Neural cell (in vitro differentiated cells): Measurements from ENCODE around the gene PIK3CA. TPM values are rescaled to one million over a fixed set of nuclear protein-coding genes. Genes with fewer than 3 reads are reported as not detected.

Experiments
- H2AFZ ChIP-seq: fragments of 200-600, 300-800 bp; sonication (generic), shearing (Covaris generic); 2 replicates; pipeline ENCODE4 v1.6.0; 2014; ENCODE audit warnings: low read depth, mild to moderate bottlenecking, antibody characterized with exemption, low read length, moderate library complexity
- H3F3A ChIP-seq: fragments of 200-600 bp; shearing (Covaris generic); 2 replicates; pipeline ENCODE4 v1.6.1; 2016; ENCODE audit warnings: mild to moderate bottlenecking, moderate library complexity, mixed read lengths, antibody characterized with exemption, low read length; ENCODE audit not compliant: insufficient read depth, poor library complexity, severe bottlenecking
- H3K27ac ChIP-seq: fragments of 200-600, 300-800 bp; sonication (generic), shearing (Covaris generic); 2 replicates; pipeline ENCODE4 v1.5.1; 2014; ENCODE audit warnings: mild to moderate bottlenecking, low read length, moderate library complexity
- H3K27me3 ChIP-seq: fragments of 300-800, 200-600 bp; sonication (generic), shearing (Covaris generic); 2 replicates; pipeline ENCODE4 v1.6.0; 2014; ENCODE audit warnings: mild to moderate bottlenecking, low read depth, low read length, moderate library complexity; ENCODE audit not compliant: insufficient read depth
- H3K36me3 ChIP-seq: fragments of 300-800, 200-600 bp; sonication (generic), shearing (Covaris generic); 2 replicates; pipeline ENCODE4 v1.5.1; 2014; ENCODE audit warnings: mild to moderate bottlenecking, antibody characterized with exemption, low read length, moderate library complexity; ENCODE audit not compliant: insufficient read depth
- H3K4me2 ChIP-seq: fragments of 300-800, 200-600 bp; sonication (generic), shearing (Covaris generic); 2 replicates; pipeline ENCODE4 v1.6.0; 2014; ENCODE audit warnings: mild to moderate bottlenecking, low read length
- H3K4me3 ChIP-seq: fragments of 300-800, 200-600 bp; sonication (generic), shearing (Covaris generic); 2 replicates; pipeline ENCODE4 v1.5.1; 2014; ENCODE audit warnings: mild to moderate bottlenecking, low read length, moderate library complexity
- H3K79me2 ChIP-seq: fragments of 200-600 bp; shearing (Covaris generic); replicated peaks from 2 replicates; pipeline ENCODE4 v1.6.0; 2014; ENCODE audit warnings: mild to moderate bottlenecking, low read length, moderate library complexity; ENCODE audit not compliant: insufficient read depth
- H3K9ac ChIP-seq: fragments of 300-800, 200-600 bp; sonication (generic), shearing (Covaris generic); 2 replicates; pipeline ENCODE4 v1.6.1; 2016; ENCODE audit warnings: mild to moderate bottlenecking, low read length, mixed read lengths
- H3K9me2 ChIP-seq: fragments of 200-600 bp; shearing (Covaris generic); 2 replicates; pipeline ENCODE4 v1.6.1; 2016; ENCODE audit warnings: mild to moderate bottlenecking, low read length, mixed read lengths; ENCODE audit not compliant: insufficient read depth
- H3K9me3 ChIP-seq: fragments of 200-600, 300-800 bp; sonication (generic), shearing (Covaris generic); 2 replicates; pipeline ENCODE4 v1.6.1; 2016; ENCODE audit warnings: mild to moderate bottlenecking, mixed run types, low read length, moderate library complexity, mixed read lengths
- H4K20me1 ChIP-seq: fragments of 200-600 bp; shearing (Covaris generic); 2 replicates; pipeline ENCODE4 v1.6.1; 2016; ENCODE audit warnings: mild to moderate bottlenecking, mixed run types; ENCODE audit not compliant: insufficient read depth
- EP300 ChIP-seq: fragments of 450-650 bp; conservative IDR thresholded peaks from 2 replicates; pipeline ENCODE4 v1.6.1; 2014; ENCODE audit warnings: antibody characterized with exemption, mild to moderate bottlenecking, moderate library complexity; ENCODE audit not compliant: poor library complexity, severe bottlenecking
- EZH2 ChIP-seq: fragments of 200-600, 300-800 bp; shearing (Covaris generic), sonication (generic); IDR thresholded peaks from 2 replicates; pipeline ENCODE4 v1.6.1; 2014; ENCODE audit warnings: antibody characterized with exemption, low read length, borderline replicate concordance, mild to moderate bottlenecking; ENCODE audit not compliant: insufficient read depth, poor library complexity, severe bottlenecking
- MXI1 ChIP-seq: fragments of 450-650 bp; conservative IDR thresholded peaks from 2 replicates; pipeline ENCODE4 v1.6.1; 2014; ENCODE audit warnings: antibody characterized with exemption, mild to moderate bottlenecking; ENCODE audit not compliant: poor library complexity, severe bottlenecking
- POLR2AphosphoS5 ChIP-seq: IDR thresholded peaks from 2 replicates; pipeline ENCODE4 v1.6.1; 2012
- RAD21 ChIP-seq: fragments of 450-650 bp; conservative IDR thresholded peaks from 2 replicates; pipeline ENCODE4 v1.6.1; 2014; ENCODE audit warnings: antibody characterized with exemption, mild to moderate bottlenecking, moderate library complexity
- SMC3 ChIP-seq: fragments of 450-650 bp; conservative IDR thresholded peaks from 2 replicates; pipeline ENCODE4 v1.6.1; 2014; ENCODE audit warnings: antibody characterized with exemption, mild to moderate bottlenecking, moderate library complexity; ENCODE audit not compliant: poor library complexity
- TAF1 ChIP-seq: IDR thresholded peaks from 2 replicates; pipeline ENCODE4 v1.6.1; 2012; ENCODE audit warnings: low read depth
- polyA plus RNA-seq: library from polyadenylated mRNA; depleted of rRNA; stranded (reverse); fragments of >200 nt; gene quantifications from 2 replicates; pipeline ENCODE4 v1.2.3, GENCODE V29; 2014
- TF ChIP-seq, protein P1 (sequence below): IDR thresholded peaks from 2 replicates; pipeline ENCODE4 v1.6.1; 2012; ENCODE audit warnings: borderline replicate concordance
- TF ChIP-seq, protein P2 (sequence below): fragments of 450-650 bp; IDR thresholded peaks from 2 replicates; pipeline ENCODE4 v1.5.1; 2014; ENCODE audit warnings: antibody characterized with exemption, mild to moderate bottlenecking, moderate library complexity; ENCODE audit not compliant: poor library complexity, severe bottlenecking

The PIK3CA gene
- polyA plus RNA-seq, 1 donor from 2014 or later: 15.2 TPM

DNA sequence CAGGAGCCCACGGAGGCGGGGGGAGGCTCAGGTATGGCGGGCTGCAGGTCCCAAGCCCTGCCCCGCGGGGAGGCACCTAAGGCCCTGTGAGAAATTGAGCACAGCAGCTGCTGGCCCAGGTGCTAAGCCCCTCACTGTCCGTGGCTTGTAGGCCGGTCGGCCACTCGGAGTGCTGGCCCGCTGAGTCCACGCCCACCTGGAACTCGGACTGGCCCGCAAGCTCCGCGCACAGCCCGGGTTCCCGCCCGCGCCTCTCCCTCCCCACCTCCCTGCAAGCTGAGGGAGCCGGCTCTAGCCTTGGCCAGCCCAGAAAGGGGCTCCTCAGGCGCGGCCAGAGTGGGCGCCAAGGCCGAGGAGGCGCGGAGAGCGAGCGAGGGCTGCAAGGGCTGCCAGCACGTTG, 115.0 kb downstream of the PIK3CA start:
- Histone ChIP-seq H3K9ac (no peak overlapping the region), H3F3A (no peaks in the 10 kb centered on the region), H3K79me2 (no peaks in the 10 kb centered on the region), H3K27ac (no peak overlapping the region), H4K20me1 (no peaks in the 10 kb centered on the region), H3K4me2 (no peak overlapping the region), H2AFZ (no peak overlapping the region), H3K27me3 (no peaks in the 10 kb centered on the region), H3K4me3 (no peak overlapping the region), H3K36me3 (no peaks in the 10 kb centered on the region), H3K9me2 (no peaks in the 10 kb centered on the region), H3K9me3 (no peaks in the 10 kb centered on the region)
- TF ChIP-seq TAF1 (no peak), EP300 (no peak), POLR2AphosphoS5 (no peak), RAD21 (no peak), SMC3 (no peak), EZH2 (no peak), MXI1 (no peak)
- TF ChIP-seq, protein P1, sequence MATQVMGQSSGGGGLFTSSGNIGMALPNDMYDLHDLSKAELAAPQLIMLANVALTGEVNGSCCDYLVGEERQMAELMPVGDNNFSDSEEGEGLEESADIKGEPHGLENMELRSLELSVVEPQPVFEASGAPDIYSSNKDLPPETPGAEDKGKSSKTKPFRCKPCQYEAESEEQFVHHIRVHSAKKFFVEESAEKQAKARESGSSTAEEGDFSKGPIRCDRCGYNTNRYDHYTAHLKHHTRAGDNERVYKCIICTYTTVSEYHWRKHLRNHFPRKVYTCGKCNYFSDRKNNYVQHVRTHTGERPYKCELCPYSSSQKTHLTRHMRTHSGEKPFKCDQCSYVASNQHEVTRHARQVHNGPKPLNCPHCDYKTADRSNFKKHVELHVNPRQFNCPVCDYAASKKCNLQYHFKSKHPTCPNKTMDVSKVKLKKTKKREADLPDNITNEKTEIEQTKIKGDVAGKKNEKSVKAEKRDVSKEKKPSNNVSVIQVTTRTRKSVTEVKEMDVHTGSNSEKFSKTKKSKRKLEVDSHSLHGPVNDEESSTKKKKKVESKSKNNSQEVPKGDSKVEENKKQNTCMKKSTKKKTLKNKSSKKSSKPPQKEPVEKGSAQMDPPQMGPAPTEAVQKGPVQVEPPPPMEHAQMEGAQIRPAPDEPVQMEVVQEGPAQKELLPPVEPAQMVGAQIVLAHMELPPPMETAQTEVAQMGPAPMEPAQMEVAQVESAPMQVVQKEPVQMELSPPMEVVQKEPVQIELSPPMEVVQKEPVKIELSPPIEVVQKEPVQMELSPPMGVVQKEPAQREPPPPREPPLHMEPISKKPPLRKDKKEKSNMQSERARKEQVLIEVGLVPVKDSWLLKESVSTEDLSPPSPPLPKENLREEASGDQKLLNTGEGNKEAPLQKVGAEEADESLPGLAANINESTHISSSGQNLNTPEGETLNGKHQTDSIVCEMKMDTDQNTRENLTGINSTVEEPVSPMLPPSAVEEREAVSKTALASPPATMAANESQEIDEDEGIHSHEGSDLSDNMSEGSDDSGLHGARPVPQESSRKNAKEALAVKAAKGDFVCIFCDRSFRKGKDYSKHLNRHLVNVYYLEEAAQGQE: no peak
- TF ChIP-seq, protein P2, sequence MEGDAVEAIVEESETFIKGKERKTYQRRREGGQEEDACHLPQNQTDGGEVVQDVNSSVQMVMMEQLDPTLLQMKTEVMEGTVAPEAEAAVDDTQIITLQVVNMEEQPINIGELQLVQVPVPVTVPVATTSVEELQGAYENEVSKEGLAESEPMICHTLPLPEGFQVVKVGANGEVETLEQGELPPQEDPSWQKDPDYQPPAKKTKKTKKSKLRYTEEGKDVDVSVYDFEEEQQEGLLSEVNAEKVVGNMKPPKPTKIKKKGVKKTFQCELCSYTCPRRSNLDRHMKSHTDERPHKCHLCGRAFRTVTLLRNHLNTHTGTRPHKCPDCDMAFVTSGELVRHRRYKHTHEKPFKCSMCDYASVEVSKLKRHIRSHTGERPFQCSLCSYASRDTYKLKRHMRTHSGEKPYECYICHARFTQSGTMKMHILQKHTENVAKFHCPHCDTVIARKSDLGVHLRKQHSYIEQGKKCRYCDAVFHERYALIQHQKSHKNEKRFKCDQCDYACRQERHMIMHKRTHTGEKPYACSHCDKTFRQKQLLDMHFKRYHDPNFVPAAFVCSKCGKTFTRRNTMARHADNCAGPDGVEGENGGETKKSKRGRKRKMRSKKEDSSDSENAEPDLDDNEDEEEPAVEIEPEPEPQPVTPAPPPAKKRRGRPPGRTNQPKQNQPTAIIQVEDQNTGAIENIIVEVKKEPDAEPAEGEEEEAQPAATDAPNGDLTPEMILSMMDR: no peak

DNA sequence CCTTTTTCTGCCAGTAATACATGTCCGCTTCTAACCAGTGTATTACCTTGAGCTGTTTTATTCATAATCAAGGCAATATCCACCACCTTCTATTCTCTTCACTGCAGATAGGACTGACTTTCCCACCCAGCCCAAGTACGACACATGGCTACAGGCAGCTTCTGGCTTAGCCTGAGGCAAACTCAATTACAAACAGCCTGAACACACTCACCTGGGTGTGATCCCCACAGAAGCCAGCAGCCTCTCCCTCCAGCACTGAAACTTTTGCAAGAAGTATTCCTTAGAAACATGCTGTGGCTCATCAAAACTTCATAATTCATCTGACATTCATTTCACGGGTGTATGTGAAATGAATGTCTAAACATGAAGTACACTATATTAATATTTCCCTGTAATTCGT, 116.3 kb downstream of the PIK3CA start:
- H3K27ac ChIP-seq: no peak overlapping the region

More for the DNA sequence above, 116.3 kb downstream of the PIK3CA start:
- Histone ChIP-seq H2AFZ (no peak overlapping the region), H3K36me3 (no peaks in the 10 kb centered on the region), H3K79me2 (no peaks in the 10 kb centered on the region), H3K4me3 (no peak overlapping the region), H3K9me2 (no peaks in the 10 kb centered on the region), H3K27me3 (no peaks in the 10 kb centered on the region), H4K20me1 (no peaks in the 10 kb centered on the region), H3K9ac (no peak overlapping the region), H3F3A (no peaks in the 10 kb centered on the region), H3K4me2 (no peak overlapping the region), H3K9me3 (no peaks in the 10 kb centered on the region)
- TF ChIP-seq EP300 (no peak), SMC3 (no peak), TAF1 (no peak), EZH2 (no peak), MXI1 (no peak), POLR2AphosphoS5 (no peak), RAD21 (no peak)
- TF ChIP-seq, protein P2: no peak
